Fibroblast of villous mesenchyme (primary cell): ENCODE measurements around the gene ANKRD35. TPM values are rescaled to one million over a fixed set of nuclear protein-coding genes. Genes with fewer than 3 reads are reported as not detected.
"Not testable (repeated sequence)": the region's sequence is repeated elsewhere in the genome, so short reads cannot be mapped to it uniquely, and the experiment has no call there.

Source experiments
- DNase-seq: peaks from one replicate; pipeline ENCODE4 v3.0.0-alpha.2; 2010; ENCODE audit warnings: low read depth
- H3K4me3 ChIP-seq: 2 replicates; pipeline ENCODE4 v1.5.1; 2011; ENCODE audit warnings: low read depth, mild to moderate bottlenecking, low read length
- CTCF ChIP-seq: IDR thresholded peaks from 2 replicates; pipeline ENCODE4 v1.5.1; 2012; ENCODE audit warnings: low read depth, mild to moderate bottlenecking, low read length; ENCODE audit not compliant: insufficient read depth
- total RNA-seq: library from RNA; depleted of rRNA; stranded (reverse); fragments of >200 nt; gene quantifications from 2 replicates; pipeline ENCODE4 v1.2.3, GENCODE V29; 2012

ANKRD35 gene
- total RNA-seq, 1 donor: 1.3 TPM

- no peak for DNase-seq
- no peak overlapping the region for H3K4me3 ChIP-seq
- no peak for TF ChIP-seq CTCF
Observed at GRCh38 chr1:145843031-145843430, 42.6 kb downstream of the ANKRD35 start.

GRCh38 chr1:145837656-145838055 lies 48.0 kb downstream of the ANKRD35 start:
- H3K4me3 ChIP-seq: no peak overlapping the region
- TF ChIP-seq CTCF: no peak
- no peak for DNase-seq

- not testable (repeated sequence) for DNase-seq, H3K4me3 ChIP-seq
Observed at GRCh38 chr1:145830810-145831209, 54.9 kb downstream of the ANKRD35 start.

GRCh38 chr1:145828367-145829026 lies 57.2 kb downstream of the ANKRD35 start:
- H3K4me3 ChIP-seq: no peak overlapping the region
- no peak for TF ChIP-seq CTCF
- no peak for DNase-seq

- DNase-seq: no peak
- TF ChIP-seq CTCF: no peak
- H3K4me3 ChIP-seq: no peak overlapping the region
Observed at GRCh38 chr1:145827966-145828365, 57.7 kb downstream of the ANKRD35 start.

GRCh38 chr1:145826030-145826429 lies 59.6 kb downstream of the ANKRD35 start:
- no peak overlapping the region for H3K4me3 ChIP-seq
- DNase-seq: no peak
- TF ChIP-seq CTCF: no peak

- DNase-seq: no peak
- H3K4me3 ChIP-seq: peak overlapping the region; percentile 96
- no peak for TF ChIP-seq CTCF
Observed at GRCh38 chr1:145824499-145824842, 61.2 kb downstream of the ANKRD35 start.
